ENCODE measurements around the gene TLE4.
"Not testable (repeated sequence)": the region's sequence is repeated elsewhere in the genome, so short reads cannot be mapped to it uniquely, and the experiment has no call there.

The TLE4 gene

GRCh38 chr9:79571309-79572031, at the start of gene TLE4:
TLE4 (plus strand) TSS chr9:79571965; CDS start chr9:79572791, 826 bp downstream.
- peak; percentile 98 to 99 for DNase-seq (ENCODE audit: low read depth in 2 of 2)

- DNase-seq (ENCODE audit: low read depth in 2 of 2) = no peak
Observed at GRCh38 chr9:79522793-79523192, 49.0 kb upstream of the TLE4 start.

GRCh38 chr9:79524266-79524665, 47.5 kb upstream of the TLE4 start:
- DNase-seq (ENCODE audit: low read depth in 2 of 2) = no peak

DNA sequence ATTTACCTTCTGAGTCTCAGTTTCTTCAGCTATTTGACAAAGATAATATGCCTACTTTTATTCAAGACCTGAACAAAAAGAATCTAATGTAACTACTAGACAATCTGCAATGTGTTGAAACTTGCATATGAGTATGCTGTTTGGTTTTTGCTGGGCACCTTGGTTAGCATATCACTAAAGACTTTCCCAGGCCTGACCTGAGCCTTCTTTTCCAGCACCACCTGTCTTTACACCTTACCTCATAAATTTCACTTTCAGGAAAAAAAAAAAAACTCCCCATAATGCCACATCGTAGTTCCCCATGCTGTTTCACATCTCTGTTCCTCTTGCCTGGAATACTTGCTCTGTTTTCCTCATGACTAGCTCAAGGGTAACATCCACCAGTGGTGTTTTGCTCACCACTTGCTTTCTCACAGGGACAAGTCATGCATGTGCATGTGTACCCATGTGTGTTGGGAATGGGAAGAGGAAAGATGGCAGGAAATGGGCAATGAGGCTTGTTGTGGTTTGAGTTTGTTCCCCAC, 45.6 kb upstream of the TLE4 start:
- DNase-seq (ENCODE audit: low read depth in 2 of 2) = no peak

DNA sequence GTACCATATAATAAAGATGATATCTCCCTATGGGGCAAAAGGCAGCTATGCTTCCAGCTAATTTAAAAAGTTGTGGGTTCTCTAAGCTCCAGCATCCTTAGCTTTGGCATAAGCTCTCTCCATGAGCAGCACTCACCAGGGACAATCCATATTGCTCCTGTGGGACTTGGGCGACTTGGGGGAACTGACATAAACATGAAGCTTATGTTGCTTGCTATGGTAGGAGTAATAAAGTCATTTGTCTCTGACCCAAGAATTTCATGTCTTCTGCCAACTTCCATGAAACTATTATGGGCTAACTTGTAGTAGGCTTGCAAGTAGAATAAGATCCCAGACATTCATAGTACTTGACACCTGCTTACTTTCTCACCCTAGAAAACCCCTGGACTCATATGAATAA, 36.2 kb upstream of the TLE4 start:
- DNase-seq (ENCODE audit: low read depth in 2 of 2) = no peak

- DNase-seq (ENCODE audit: low read depth in 2 of 2) = no peak
Observed at GRCh38 chr9:79537838-79538237, 33.9 kb upstream of the TLE4 start.

DNA sequence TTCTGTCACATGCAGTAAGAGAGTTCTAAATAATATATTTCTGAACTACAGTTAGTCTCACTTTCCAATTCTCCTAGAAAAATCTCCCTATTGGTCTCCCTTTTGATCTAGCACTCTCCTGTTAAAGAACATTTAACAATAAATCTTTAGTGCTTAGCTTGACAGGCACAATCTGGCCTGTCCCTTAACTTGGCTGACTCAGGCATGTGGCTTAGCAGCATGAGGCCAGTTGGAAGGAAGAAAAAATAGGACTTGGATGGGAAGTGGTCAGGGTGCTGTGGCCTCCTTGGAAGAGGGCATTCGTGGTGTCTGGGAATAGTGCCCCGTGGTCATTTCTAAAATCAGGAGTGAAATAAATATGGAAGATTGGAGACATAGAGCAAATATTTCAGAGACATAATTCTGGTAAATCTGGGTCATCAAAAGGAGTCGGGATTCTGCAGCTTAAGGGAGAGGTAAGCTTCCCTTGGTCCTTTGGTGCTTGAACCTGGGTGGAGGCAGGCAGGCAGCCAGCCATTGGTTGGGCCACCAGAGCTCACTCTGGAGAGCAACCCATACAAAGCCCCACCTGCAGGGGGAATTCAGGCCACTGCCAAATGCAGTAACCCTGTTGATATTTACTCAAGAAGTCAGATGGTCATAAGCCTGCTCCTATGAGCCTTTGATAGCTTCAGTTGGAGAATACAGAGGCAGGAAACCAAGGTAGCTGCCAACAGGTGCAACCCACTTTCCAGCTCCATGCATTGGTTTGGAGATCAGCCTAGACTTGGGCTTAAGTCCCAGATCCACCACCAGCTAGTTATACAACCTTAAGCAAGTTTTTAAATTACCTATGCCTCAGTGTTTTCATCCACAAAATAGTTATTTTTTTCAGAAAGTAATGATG, 28.8 kb upstream of the TLE4 start:
- DNase-seq (ENCODE audit: low read depth in 2 of 2) = no peak

DNA sequence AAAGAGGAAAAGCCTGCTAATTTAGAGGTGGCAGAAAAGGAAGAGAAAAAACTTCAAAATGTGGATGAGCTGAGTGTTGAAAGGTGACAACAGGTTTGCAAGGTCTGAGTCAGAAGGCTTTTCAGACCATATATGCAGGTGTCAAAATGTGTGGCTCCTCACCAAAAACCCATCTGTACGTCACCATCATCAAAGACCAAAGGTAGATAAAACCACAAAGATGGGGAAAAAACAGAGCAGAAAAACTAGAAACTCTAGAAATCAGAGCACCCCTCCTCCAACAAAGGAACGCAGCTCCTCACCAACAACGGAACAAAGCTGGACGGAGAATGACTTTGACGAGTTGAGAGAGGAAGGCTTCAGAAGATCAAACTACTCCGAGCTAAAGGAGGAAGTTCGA, 27.4 kb upstream of the TLE4 start:
- DNase-seq (ENCODE audit: low read depth in 2 of 2) = not testable (repeated sequence)

GRCh38 chr9:79551586-79551985, 20.2 kb upstream of the TLE4 start:
- DNase-seq (ENCODE audit: low read depth in 2 of 2) = no peak

DNA sequence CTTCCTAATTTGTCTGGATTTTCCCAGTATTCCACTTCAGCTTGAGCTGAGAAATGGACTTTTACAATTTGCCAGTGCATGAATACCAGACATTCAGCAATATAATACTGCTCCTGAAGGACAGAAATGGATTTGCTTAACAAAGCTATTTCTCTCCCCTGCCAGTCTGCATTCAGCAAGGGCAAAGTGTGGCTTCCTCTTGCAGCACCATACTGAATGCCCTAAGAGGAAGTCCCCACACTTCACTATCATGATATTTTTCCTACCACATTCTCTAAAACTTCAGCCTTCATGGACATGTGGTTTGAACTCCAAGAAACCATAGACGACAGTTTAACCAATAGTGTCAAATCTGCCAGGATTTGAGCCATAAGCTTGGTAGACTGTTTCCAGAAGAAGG, 19.8 kb upstream of the TLE4 start:
- DNase-seq (ENCODE audit: low read depth in 2 of 2) = no peak

DNA sequence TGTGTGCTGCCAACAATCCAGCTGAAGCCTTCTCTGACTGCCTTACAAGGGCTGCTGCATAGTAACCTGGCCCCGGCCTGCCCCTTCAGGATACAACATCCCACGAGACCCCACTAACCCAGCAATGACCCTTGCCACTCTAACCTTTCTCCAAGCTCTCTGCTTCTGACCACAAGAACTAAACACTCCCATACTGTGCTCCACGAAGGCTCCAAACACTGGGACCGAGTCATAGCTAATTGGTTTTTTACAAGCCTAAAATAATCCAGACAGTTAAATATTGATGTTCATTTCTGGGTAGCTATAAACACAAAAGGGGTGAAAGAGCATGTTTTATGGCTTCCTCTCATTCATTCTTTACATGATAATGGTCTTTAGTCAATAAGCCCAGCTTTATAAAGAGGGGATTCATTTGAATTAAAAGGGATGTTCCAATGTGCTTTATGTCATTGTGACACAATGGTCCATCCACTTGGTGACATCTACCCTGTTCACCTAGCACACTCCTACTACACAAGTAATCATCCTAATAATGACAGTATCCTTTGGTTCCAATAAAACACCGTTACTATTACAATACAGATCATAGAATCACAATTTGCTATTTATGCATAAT, 16.2 kb upstream of the TLE4 start:
- DNase-seq (ENCODE audit: low read depth in 2 of 2) = no peak

GRCh38 chr9:79559495-79560181, 12.1 kb upstream of the TLE4 start:
- DNase-seq (ENCODE audit: low read depth in 2 of 2) = no peak

DNA sequence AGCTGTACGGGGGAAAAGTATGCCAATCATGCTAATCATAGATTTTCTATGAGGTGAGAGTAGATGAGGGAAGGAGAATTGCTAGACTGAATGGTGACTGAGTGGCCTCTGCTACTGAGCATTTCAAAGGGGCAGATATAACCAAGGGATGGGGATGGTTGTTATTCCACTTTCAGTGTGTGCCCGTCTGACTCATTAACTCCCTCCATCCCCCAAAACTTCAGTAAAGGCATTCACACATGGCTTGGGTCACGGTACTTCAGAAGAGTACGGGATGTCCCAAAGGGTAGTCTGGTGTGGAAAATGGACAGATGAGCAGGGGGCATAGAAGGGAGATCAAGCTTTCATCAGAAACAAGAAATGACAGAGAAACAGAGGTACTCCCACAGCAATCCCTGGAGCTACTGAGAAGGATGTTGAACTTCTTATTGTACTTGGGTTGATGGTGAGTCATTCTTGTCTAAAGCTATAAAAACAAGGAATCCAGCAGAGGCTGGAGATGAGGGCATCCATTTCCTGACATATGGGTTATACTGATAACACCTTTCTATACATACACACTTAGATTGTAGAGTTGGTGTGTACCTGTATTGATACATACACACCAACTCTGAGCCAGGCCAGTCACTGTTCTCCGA, 8.9 kb upstream of the TLE4 start:
- no peak for DNase-seq (ENCODE audit: low read depth in 2 of 2)

DNA sequence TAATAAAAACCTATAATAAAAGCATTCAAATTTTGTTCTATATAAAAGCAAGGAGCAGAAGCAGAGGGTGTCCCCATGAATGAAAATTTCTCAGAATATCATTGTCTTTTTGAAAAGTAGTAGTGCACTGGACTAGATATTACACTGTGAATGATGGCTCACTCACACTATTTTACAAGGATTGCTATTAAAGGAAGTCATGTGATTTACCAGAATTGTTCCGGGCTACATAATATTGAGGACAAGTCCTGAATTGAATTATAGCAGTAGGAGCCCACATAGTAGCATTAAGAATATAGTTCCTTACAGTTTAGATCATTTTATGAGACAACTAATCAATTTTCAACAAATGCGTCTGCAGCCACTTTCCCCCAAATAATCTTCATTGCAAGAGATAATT, 7.7 kb upstream of the TLE4 start:
- DNase-seq (ENCODE audit: low read depth in 2 of 2) = no peak

- DNase-seq (ENCODE audit: low read depth in 2 of 2) = no peak
Observed at GRCh38 chr9:79565245-79565644, 6.5 kb upstream of the TLE4 start.

DNA sequence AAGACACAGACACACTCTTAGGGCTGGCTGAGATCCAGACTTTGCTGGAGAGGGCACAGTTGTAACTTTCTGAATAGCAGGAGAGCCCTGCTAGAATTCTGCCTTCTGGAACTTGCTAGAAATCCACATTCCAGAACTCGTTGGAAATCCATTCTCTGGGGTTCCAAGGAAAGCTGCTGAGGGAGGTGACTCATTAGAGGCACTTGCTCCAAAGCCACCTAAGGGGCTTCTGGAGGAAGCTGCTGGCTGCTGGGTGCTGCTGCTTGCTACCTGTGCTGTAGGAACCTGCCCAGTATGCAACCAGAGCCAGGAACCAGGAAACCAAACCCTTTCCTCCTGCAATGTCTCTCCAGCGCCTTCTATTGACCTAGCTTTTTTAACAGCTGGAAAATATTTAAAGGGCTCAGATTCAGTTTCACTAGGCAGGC, 4.1 kb upstream of the TLE4 start:
- DNase-seq (ENCODE audit: low read depth in 2 of 2) = no peak

DNA sequence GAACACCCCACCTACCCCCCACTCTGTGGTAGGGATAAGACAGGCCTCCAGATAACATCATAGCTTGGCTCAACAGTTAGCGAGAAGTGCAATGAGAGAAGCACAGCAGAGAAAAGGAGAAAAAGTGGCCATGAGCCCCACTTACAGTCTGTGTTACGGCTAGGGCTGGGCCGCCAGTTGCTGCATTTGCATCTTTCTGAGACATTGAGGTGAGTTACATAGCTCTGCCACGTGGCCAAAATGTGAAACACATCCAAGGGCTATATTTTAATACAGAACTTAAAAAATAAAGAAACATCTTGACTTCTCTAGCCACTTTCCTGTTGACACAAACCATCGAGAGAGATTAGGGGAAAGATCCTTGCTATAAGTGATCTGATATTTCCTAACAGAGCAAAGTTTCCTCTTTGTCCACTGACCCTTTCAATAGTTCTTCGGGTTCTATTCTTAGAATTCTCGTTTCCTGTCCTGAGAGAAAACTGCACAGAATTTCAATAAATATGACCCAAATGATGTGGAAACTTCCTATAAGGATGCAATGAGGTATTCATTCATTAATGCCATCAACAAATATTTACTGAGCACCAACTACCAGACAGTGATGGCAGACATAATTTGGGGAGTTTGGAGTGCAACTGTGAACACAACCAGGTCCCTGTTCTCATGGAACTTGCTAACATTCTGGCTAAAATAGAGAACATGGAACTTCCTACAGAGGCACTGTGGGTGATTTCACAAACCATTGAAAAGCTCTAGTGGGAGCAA, 3.2 kb upstream of the TLE4 start:
- no peak for DNase-seq (ENCODE audit: low read depth in 2 of 2)

DNA sequence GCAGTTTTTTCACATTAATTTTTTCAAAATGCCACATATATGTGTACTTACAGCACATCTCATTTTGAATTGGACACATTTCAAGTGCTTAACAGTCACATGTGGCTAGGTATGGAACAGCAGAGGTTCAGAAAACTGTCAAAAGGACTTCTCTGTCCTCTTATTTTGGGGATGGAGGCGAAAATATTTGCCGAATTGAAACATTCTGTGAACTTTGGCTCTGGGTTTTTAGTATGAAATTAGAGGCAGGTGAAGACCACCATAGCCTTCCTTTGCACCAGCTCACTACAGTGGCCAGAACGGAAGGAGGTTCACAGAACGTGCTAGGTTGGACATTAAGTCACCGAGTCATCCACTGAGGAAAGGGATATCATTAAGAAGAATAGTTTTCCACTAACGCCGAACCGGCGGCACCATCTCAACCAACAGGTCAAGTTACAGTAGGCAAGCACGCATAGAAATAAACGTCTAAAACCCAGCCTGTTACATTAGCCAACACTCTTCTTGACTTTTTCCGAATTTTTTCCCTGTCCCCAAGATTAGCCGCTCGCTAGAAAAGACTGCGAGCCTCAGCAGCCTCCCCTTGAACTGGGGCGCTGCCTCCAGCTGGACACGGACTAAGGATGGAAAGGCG, 1.8 kb upstream of the TLE4 start:
- DNase-seq (ENCODE audit: low read depth in 2 of 2) = no peak

GRCh38 chr9:79570448-79571308, 1.1 kb upstream of the TLE4 start:
- DNase-seq (ENCODE audit: low read depth in 2 of 2) = no peak

Data from stimulated activated CD8-positive, alpha-beta memory T cell treated with anti-CD3 and anti-CD28 coated beads, Interleukin-7, amount 100 ng/mL, for 1 hour (primary cell).